Body of pancreas (tissue), 4 donors: ENCODE results near the gene FILIP1L. TPM values are rescaled to one million over a fixed set of nuclear protein-coding genes. Genes with fewer than 3 reads are reported as not detected.

Source experiments
- ATAC-seq: fragments of 150-250 bp; one replicate; pipeline ENCODE4 v1.9.1; 2016
- DNase-seq, 4 donors: peaks; one replicate each; pipeline ENCODE4 v3.0.0-alpha.2; 2019
- H3K27ac ChIP-seq, 4 donors: fragments of 200-600 bp; sonication (generic); 1 replicate in 3 of 4; 2 replicates in 1 of 4; pipeline versions ENCODE4 v1.5.1 to v1.6.1; 2016 to 2019; ENCODE audit warnings: mild to moderate bottlenecking in 1 of 4, mixed read lengths in 1 of 4, moderate library complexity in 1 of 4
- H3K27me3 ChIP-seq, 2 donors: fragments of 200-600 bp; sonication (generic); one replicate each; pipeline ENCODE4 v1.6.0; 2016; ENCODE audit warnings: mild to moderate bottlenecking in 1 of 2
- H3K36me3 ChIP-seq, 2 donors: fragments of 200-600 bp; sonication (generic); replicated peaks in 1 of 2; 2 replicates each; pipeline ENCODE4 v1.5.1; 2016; ENCODE audit warnings: low read depth in 2 of 2; ENCODE audit not compliant: insufficient read depth in 1 of 2
- H3K4me1 ChIP-seq: fragments of 200-600 bp; sonication (generic); one replicate; pipeline ENCODE4 v1.6.0; 2016
- H3K4me3 ChIP-seq, 2 donors: fragments of 200-600 bp; sonication (generic); 1 replicate in 1 of 2; 2 replicates in 1 of 2; pipeline ENCODE4 v1.5.1; 2016 to 2019
- H3K9me3 ChIP-seq, 3 donors: fragments of 200-600 bp; sonication (generic); 1 replicate in 2 of 3; 2 replicates in 1 of 3; pipeline ENCODE4 v1.5.1; 2016
- POLR2A ChIP-seq, 3 donors: fragments of 450-650 bp; IDR thresholded peaks; one replicate each; pipeline ENCODE4 v1.6.1; 2016; ENCODE audit warnings: antibody characterized with exemption in 3 of 3, mild to moderate bottlenecking in 2 of 3
- WGBS, 2 donors: methylation state at CpG; one replicate each; pipeline ENCODE4 v1.1.5; 2017; 5-methylcytosine and 5-hydroxymethylcytosine counted together
- intact Hi-C: fragments of 100-400 bp; cut with DNase I; formaldehyde crosslinking; loops from one replicate; pipeline ENCODE4 v1.15.1; 2023
- total RNA-seq, 2 donors: library from RNA; depleted of rRNA; stranded (reverse); fragments of >200 nt; gene quantifications; one replicate each; pipeline ENCODE4 v1.1.0, GENCODE V29; 2016
- TF ChIP-seq, protein P1 (sequence below), 7 experiments: fragments of 450-650 bp in 4 of 7; fragments of 200-600 bp in 3 of 7; sonication (generic) in 3 of 7; IDR thresholded peaks; one replicate each; pipeline ENCODE4 v1.5.1; 2016 to 2019; ENCODE audit warnings: antibody characterized with exemption in 7 of 7

The FILIP1L gene
- total RNA-seq, 2 donors from 2014 or later = 27.8 to 47.8 TPM

DNA sequence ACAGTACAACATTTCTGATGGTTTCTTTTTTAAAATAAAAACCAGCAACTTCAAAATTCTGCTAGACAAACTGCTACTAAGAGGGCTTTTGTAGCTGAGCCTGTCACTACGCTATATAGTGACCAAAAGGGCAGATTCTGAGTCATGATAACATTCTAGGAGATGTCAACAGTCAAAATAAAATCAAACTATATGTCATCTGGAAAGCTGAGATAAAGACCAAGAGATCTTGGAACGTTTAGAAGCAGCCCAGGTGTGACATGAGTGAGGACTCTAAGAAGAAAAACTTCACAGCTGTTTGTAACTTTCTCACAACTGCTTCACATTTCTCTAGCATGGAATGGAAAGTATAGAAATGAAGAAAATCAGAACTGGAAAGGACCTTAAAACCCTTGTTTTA lies 84.6 kb downstream of the FILIP1L start:
- WGBS, 2 donors = 27 to 32% methylated on average over 2 of the region's 2 CpGs
- Histone ChIP-seq H3K36me3 (no peaks in the 10 kb centered on the region), H3K27ac (no peak overlapping the region), H3K27me3 (no peaks in the 10 kb centered on the region), H3K4me3 (no peak overlapping the region), H3K9me3 (no peaks in the 10 kb centered on the region), H3K4me1 (peaks cover 52% of the 10 kb centered on the region)
- intact Hi-C loops = no loop called here
- DNase-seq = no peak
- no peak for ATAC-seq
- no peak for TF ChIP-seq POLR2A (IDR thresholded peaks at IDR 0.05)
- TF ChIP-seq, protein P1, sequence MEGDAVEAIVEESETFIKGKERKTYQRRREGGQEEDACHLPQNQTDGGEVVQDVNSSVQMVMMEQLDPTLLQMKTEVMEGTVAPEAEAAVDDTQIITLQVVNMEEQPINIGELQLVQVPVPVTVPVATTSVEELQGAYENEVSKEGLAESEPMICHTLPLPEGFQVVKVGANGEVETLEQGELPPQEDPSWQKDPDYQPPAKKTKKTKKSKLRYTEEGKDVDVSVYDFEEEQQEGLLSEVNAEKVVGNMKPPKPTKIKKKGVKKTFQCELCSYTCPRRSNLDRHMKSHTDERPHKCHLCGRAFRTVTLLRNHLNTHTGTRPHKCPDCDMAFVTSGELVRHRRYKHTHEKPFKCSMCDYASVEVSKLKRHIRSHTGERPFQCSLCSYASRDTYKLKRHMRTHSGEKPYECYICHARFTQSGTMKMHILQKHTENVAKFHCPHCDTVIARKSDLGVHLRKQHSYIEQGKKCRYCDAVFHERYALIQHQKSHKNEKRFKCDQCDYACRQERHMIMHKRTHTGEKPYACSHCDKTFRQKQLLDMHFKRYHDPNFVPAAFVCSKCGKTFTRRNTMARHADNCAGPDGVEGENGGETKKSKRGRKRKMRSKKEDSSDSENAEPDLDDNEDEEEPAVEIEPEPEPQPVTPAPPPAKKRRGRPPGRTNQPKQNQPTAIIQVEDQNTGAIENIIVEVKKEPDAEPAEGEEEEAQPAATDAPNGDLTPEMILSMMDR (IDR thresholded peaks at IDR 0.05) = no peak

DNA sequence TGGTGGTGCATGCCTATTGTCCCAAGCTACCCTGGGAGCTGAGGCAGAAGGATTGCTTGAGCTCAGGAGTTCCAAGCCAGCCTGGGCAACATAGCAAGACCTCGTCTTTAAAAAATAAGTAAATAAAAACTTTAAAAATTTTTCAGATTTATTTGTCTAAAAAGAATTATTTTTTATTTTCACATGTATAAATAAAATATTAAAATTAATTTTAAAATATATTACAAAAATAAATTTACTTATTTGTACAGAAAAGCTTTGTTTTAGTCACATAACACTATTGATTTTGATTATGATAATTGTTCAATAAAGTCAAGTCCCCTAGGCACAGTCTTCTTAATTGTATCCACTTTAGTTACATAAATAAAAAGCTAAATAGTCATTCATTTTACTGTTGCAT lies 85.2 kb downstream of the FILIP1L start:
- WGBS, 2 donors = 98 to 100% methylated on average over 1 of the region's 1 CpG
- H3K27me3 ChIP-seq = no peaks in the 10 kb centered on the region
- peaks cover 52% of the 10 kb centered on the region for H3K4me1 ChIP-seq
- H3K4me3 ChIP-seq = no peak overlapping the region
- DNase-seq = no peak
- no peaks in the 10 kb centered on the region for H3K36me3 ChIP-seq
- no peak overlapping the region for H3K27ac ChIP-seq
- ATAC-seq = no peak
- intact Hi-C loops = no loop called here
- TF ChIP-seq, protein P1 (IDR thresholded peaks at IDR 0.05) = no peak
- TF ChIP-seq POLR2A (IDR thresholded peaks at IDR 0.05) = no peak
- no peaks in the 10 kb centered on the region for H3K9me3 ChIP-seq

DNA sequence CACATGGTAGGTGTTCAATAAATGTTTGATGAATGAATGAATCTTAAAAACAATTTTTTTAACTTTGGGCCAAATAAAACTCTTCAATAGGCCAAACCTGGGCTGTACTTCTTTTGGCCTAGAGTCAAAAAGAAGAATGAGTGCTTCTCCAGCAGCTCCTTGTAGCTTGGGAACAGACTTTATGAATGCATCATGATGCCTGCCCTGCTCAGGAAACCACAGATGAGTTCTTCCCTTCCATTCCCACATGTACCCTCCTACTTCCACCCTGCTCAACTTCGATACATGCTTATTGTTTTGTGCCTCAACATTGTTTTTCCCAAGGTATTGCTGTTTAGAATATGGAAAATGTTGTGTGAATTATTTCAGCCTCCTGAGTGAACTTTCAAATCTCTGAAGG lies 87.0 kb downstream of the FILIP1L start:
- no peak for TF ChIP-seq POLR2A (IDR thresholded peaks at IDR 0.05)
- TF ChIP-seq, protein P1 (IDR thresholded peaks at IDR 0.05) = no peak
- no peak overlapping the region for H3K4me3 ChIP-seq
- 79 to 80% methylated on average over 1 of the region's 1 CpG for WGBS, 2 donors

DNA sequence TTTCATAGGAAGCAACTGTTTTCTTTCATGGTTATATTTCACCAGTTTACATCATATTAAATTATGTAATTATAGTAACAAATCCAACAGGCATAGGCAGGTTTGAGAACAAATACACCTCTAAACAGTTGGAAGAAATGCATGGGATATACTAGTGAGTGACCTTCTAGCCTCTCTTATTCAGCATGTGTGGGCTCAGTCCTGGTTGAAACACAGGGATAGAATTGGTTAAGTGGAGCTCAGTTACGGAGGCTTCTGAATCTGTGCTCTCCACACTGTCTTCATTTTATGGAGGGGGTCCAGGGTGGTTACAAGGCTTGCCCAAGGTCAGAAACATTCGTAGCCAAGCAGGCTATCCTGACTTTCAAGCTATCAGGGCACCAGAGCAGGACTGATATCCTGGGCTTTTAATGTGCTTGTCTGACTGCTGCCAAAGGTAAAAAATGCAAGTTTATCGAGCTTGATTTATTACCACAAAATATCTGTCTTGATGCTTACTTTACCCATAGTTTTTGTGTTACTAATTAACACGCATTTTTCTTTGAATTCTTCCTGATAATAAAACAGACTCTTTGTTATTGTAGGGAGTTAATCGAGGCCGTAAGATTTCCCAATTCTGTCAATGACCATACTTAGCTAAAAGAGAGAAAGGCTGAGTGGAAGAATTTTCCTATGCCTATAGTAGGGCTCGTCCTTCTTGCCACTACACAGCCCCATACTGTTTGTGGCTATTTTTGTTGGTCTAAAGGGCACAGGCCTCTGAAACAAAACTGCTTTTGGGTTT lies 89.6 kb downstream of the FILIP1L start:
- Histone ChIP-seq H3K9me3 (no peaks in the 10 kb centered on the region), H3K27me3 (no peaks in the 10 kb centered on the region), H3K36me3 (no peaks in the 10 kb centered on the region), H3K4me3 (no peak overlapping the region), H3K27ac (peak overlapping the region; percentile 54 to 72 (median 65)), H3K4me1 (peaks cover 34% of the 10 kb centered on the region)
- TF ChIP-seq, protein P1 (IDR thresholded peaks at IDR 0.05) = no peak
- DNase-seq = peak in 1 of 4 donors; percentile 20
- WGBS, 2 donors = 18 to 21% methylated on average over 7 of the region's 7 CpGs
- peak; percentile 81 for ATAC-seq
- intact Hi-C loops = no loop called here

More for the DNA sequence above, 87.0 kb downstream of the FILIP1L start:
- no peaks in the 10 kb centered on the region for H3K36me3 ChIP-seq
- no peaks in the 10 kb centered on the region for H3K9me3 ChIP-seq
- peaks cover 48% of the 10 kb centered on the region for H3K4me1 ChIP-seq
- no peaks in the 10 kb centered on the region for H3K27me3 ChIP-seq
- DNase-seq (no peak), ATAC-seq (no peak)
- no peak overlapping the region for H3K27ac ChIP-seq
- intact Hi-C loops = no loop called here

DNA sequence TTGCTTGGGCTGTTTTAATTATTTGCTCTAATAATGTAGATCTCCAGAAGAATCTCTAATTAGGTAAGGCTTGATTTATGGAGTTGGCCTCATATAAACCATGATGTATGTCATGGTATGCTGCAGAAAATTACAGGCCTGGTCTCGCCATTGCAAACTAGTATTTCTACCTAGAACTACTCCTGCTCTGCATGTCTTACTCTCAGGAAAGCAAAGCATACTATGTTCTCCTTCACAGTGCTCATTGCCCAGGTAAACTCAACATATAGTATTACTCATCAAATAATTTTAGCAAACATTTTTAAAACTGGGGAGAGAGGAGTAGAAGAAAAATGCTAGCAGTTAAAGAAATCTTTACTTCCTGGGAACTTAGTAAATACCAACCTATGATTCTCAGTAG lies 90.7 kb downstream of the FILIP1L start:
- 96% methylated on average over 1 of the region's 1 CpG for WGBS, 2 donors
- DNase-seq (no peak), ATAC-seq (no peak)

More for the DNA sequence above, 90.7 kb downstream of the FILIP1L start:
- TF ChIP-seq, protein P1 (IDR thresholded peaks at IDR 0.05) = no peak
- TF ChIP-seq POLR2A (IDR thresholded peaks at IDR 0.05) = no peak
- Histone ChIP-seq H3K27me3 (no peaks in the 10 kb centered on the region), H3K27ac (peak overlapping the region in 3 of 4 donors; percentile 54 to 72 (median 70)), H3K9me3 (no peaks in the 10 kb centered on the region), H3K4me3 (no peak overlapping the region), H3K36me3 (no peaks in the 10 kb centered on the region), H3K4me1 (peaks cover 29% of the 10 kb centered on the region)
- intact Hi-C loops = no loop called here
